ENCODE measurements around the gene PHF1. TPM values are rescaled to one million over a fixed set of nuclear protein-coding genes. Genes with fewer than 3 reads are reported as not detected.
A peak's percentile ranks its signal among the peaks of the same experiment; 100 is the strongest.

Gene PHF1
- total and polyA plus RNA-seq, 4 donors: 7.2 to 13.5 (median 11.5) TPM

DNA sequence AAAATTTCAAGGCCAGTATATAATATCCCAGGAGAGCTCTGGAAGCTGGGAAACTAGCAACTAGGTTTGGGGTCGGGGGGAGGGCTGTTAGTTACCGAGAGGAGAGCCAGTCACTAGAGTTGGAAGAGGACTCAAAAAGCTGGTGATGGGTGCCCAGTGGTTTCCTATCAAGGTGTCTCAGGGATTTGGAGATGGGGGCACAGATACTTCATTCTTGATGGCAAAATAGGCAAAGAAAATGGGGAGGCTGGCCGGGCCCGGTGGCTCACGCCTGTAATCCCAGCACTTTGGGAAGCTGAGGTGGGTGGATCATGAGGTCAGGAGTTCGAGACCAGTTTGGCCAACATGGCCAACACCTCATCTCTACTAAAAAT, 805 bp downstream of the PHF1 start:
- peak overlapping the region; percentile 75 for H3K9ac ChIP-seq (ENCODE audit: low read depth in 1 of 2, low read length in 2 of 2)
- 65% methylated on average over 6 of the region's 6 CpGs for WGBS
- peaks cover 9 to 28% (median 19%) of the 10 kb centered on the region in 4 donors for H3K4me1 ChIP-seq (ENCODE audit: control insufficient read depth in 4 of 4, insufficient read depth in 4 of 4, low read length in 3 of 4)
- no peaks in the 10 kb centered on the region for H3K9me3 ChIP-seq (ENCODE audit: control insufficient read depth in 4 of 4, low read length in 3 of 4)
- DNase-seq (ENCODE audit: low spot score): no peak
- H3K27ac ChIP-seq (ENCODE audit: low read depth in 1 of 2, low read length in 2 of 2): peak overlapping the region; percentile 77 to 94
- H3K27me3 ChIP-seq (ENCODE audit: control insufficient read depth in 4 of 4, insufficient read depth in 4 of 4, low read length in 3 of 4): no peaks in the 10 kb centered on the region
- peak overlapping the region; percentile 33 to 97 (median 64) for H3K4me3 ChIP-seq (ENCODE audit: low read depth in 1 of 3, low read length in 3 of 3)
- H3K36me3 ChIP-seq (ENCODE audit: control insufficient read depth in 4 of 4, insufficient read depth in 3 of 4, low read depth in 1 of 4, low read length in 3 of 4): peaks cover 8 to 31% (median 19%) of the 10 kb centered on the region in 4 donors
- TF ChIP-seq JUND (IDR thresholded peaks at IDR 0.05): no peak
- TF ChIP-seq SP1 (IDR thresholded peaks at IDR 0.05): no peak
- TF ChIP-seq TAF1 (conservative IDR thresholded peaks at IDR 0.05): no peak

DNA sequence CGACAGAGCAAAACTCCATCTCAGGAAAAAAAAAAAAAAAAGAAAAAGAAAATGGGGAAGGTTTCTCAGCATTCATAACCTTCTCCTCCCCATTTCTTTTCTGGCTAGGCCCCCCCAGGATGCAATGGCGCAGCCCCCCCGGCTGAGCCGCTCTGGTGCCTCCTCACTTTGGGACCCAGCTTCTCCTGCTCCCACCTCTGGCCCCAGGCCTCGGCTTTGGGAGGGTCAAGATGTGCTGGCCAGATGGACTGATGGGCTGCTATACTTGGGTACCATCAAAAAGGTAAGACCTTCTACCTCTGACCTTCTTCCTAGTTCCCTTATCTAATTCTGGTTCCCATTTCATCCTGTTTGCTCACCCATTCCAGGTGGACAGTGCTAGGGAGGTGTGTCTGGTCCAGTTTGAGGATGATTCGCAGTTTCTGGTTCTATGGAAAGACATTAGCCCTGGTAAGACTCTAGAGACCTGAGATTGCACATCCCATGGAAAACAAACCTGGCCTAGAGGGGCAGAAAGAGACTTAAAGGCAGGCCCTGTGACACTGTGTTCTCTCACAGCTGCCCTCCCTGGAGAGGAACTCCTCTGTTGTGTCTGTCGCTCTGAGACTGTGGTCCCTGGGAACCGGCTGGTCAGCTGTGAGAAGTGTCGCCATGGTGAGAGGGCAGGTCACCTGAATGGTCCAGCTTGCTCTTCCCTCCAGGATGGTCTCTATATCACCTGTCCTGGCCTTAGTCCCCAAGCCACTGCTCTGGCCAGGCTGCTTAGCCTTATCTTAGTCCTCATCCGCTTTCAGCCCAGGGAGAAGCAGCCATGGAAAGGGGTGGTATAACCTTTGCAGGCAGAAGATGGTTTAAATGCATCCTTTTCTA, 1.6 kb downstream of the PHF1 start:
- Histone ChIP-seq H3K36me3 (ENCODE audit: control insufficient read depth in 4 of 4, insufficient read depth in 3 of 4, low read depth in 1 of 4, low read length in 3 of 4) (peaks cover 8 to 31% (median 19%) of the 10 kb centered on the region in 4 donors), H3K27ac (ENCODE audit: low read depth in 1 of 2, low read length in 2 of 2) (no peak overlapping the region), H3K4me1 (ENCODE audit: control insufficient read depth in 4 of 4, insufficient read depth in 4 of 4, low read length in 3 of 4) (peaks cover 12 to 36% (median 27%) of the 10 kb centered on the region in 4 donors), H3K27me3 (ENCODE audit: control insufficient read depth in 4 of 4, insufficient read depth in 4 of 4, low read length in 3 of 4) (no peaks in the 10 kb centered on the region), H3K9me3 (ENCODE audit: control insufficient read depth in 4 of 4, low read length in 3 of 4) (no peaks in the 10 kb centered on the region), H3K4me3 (ENCODE audit: low read depth in 1 of 3, low read length in 3 of 3) (no peak overlapping the region), H3K9ac (ENCODE audit: low read depth in 1 of 2, low read length in 2 of 2) (no peak overlapping the region)
- 93% methylated on average over 10 of the region's 10 CpGs for WGBS
- TF ChIP-seq FOXA1 (IDR thresholded peaks at IDR 0.05) (no peak), GABPA (IDR thresholded peaks at IDR 0.05 in 1 of 2, conservative IDR thresholded peaks at IDR 0.05 in 1 of 2) (no peak), JUND (IDR thresholded peaks at IDR 0.05) (no peak), RXRA (IDR thresholded peaks at IDR 0.05) (no peak)
- TF ChIP-seq, protein P1, sequence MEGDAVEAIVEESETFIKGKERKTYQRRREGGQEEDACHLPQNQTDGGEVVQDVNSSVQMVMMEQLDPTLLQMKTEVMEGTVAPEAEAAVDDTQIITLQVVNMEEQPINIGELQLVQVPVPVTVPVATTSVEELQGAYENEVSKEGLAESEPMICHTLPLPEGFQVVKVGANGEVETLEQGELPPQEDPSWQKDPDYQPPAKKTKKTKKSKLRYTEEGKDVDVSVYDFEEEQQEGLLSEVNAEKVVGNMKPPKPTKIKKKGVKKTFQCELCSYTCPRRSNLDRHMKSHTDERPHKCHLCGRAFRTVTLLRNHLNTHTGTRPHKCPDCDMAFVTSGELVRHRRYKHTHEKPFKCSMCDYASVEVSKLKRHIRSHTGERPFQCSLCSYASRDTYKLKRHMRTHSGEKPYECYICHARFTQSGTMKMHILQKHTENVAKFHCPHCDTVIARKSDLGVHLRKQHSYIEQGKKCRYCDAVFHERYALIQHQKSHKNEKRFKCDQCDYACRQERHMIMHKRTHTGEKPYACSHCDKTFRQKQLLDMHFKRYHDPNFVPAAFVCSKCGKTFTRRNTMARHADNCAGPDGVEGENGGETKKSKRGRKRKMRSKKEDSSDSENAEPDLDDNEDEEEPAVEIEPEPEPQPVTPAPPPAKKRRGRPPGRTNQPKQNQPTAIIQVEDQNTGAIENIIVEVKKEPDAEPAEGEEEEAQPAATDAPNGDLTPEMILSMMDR (IDR thresholded peaks at IDR 0.05; ENCODE audit: low read depth, low read length, missing input control): no peak
- DNase-seq (ENCODE audit: low spot score): no peak

DNA sequence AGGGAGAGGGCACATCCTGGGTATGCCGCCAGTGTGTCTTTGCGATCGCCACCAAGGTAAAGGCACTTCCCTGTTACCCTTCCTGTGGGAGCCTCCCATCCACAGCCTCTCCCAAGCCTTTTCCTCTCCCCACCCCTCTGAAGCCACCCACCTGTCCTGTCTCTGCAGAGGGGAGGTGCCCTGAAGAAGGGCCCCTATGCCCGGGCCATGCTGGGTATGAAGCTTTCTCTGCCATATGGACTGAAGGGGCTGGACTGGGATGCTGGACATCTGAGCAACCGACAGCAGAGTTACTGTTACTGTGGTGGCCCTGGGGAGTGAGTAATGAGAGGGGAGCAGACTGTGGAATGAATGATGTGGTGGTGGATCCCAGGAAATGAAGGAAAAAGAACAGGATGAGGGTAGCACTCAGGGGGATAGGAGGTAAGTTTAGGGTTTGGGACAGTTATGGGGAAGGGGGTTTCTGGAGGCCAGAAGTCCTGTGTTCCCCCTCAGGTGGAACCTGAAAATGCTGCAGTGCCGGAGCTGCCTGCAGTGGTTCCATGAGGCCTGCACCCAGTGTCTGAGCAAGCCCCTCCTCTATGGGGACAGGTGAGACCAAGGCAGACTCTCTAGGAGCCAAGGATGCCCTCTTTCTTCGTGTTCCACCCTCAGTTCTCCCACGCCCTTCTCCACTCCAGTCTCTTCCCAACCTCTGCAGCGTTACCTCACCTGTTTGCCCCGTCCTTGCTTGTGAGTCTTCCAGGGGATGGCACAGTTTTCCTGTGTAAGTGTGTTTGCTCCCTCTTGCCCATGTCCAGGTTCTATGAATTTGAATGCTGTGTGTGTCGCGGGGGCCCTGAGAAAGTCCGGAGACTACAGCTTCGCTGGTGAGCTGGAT, 2.7 kb downstream of the PHF1 start:
- Histone ChIP-seq H3K27me3 (ENCODE audit: control insufficient read depth in 4 of 4, insufficient read depth in 4 of 4, low read length in 3 of 4) (no peaks in the 10 kb centered on the region), H3K27ac (ENCODE audit: low read depth in 1 of 2, low read length in 2 of 2) (no peak overlapping the region), H3K9ac (ENCODE audit: low read depth in 1 of 2, low read length in 2 of 2) (no peak overlapping the region), H3K9me3 (ENCODE audit: control insufficient read depth in 4 of 4, low read length in 3 of 4) (no peaks in the 10 kb centered on the region), H3K4me3 (ENCODE audit: low read depth in 1 of 3, low read length in 3 of 3) (no peak overlapping the region), H3K36me3 (ENCODE audit: control insufficient read depth in 4 of 4, insufficient read depth in 3 of 4, low read depth in 1 of 4, low read length in 3 of 4) (peaks cover 8 to 31% (median 19%) of the 10 kb centered on the region in 4 donors), H3K4me1 (ENCODE audit: control insufficient read depth in 4 of 4, insufficient read depth in 4 of 4, low read length in 3 of 4) (peaks cover 13 to 42% (median 30%) of the 10 kb centered on the region in 4 donors)
- no peak for DNase-seq (ENCODE audit: low spot score)
- TF ChIP-seq, protein P2, sequence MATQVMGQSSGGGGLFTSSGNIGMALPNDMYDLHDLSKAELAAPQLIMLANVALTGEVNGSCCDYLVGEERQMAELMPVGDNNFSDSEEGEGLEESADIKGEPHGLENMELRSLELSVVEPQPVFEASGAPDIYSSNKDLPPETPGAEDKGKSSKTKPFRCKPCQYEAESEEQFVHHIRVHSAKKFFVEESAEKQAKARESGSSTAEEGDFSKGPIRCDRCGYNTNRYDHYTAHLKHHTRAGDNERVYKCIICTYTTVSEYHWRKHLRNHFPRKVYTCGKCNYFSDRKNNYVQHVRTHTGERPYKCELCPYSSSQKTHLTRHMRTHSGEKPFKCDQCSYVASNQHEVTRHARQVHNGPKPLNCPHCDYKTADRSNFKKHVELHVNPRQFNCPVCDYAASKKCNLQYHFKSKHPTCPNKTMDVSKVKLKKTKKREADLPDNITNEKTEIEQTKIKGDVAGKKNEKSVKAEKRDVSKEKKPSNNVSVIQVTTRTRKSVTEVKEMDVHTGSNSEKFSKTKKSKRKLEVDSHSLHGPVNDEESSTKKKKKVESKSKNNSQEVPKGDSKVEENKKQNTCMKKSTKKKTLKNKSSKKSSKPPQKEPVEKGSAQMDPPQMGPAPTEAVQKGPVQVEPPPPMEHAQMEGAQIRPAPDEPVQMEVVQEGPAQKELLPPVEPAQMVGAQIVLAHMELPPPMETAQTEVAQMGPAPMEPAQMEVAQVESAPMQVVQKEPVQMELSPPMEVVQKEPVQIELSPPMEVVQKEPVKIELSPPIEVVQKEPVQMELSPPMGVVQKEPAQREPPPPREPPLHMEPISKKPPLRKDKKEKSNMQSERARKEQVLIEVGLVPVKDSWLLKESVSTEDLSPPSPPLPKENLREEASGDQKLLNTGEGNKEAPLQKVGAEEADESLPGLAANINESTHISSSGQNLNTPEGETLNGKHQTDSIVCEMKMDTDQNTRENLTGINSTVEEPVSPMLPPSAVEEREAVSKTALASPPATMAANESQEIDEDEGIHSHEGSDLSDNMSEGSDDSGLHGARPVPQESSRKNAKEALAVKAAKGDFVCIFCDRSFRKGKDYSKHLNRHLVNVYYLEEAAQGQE (IDR thresholded peaks at IDR 0.05): no peak
- TF ChIP-seq YY1 (IDR thresholded peaks at IDR 0.05) (no peak), SP1 (IDR thresholded peaks at IDR 0.05) (no peak), TAF1 (conservative IDR thresholded peaks at IDR 0.05) (no peak)
- WGBS: 92% methylated on average over 14 of the region's 14 CpGs

Measured in liver (tissue), 9 donors.